Measurements from ENCODE around the gene METTL22. TPM values are rescaled to one million over a fixed set of nuclear protein-coding genes. Genes with fewer than 3 reads are reported as not detected.

Gene METTL22
- total and polyA plus RNA-seq, 2 donors (not counting 1 experiment from before 2014, with no cell fraction given): 49.5 to 62.9 TPM

GRCh38 chr16:8683640-8684039 lies 62.1 kb downstream of the METTL22 start:
- no peak for ATAC-seq (ENCODE audit: low read depth)
- Histone ChIP-seq H2AFZ (ENCODE audit: insufficient read depth, low read depth, low read length, poor library complexity, severe bottlenecking) (no peak overlapping the region), H3K9ac (ENCODE audit: low read length) (no peak overlapping the region), H3K27ac (ENCODE audit: low read length in 2 of 2) (no peak overlapping the region), H3K4me3 (ENCODE audit: control extremely low read depth in 1 of 5, extremely low read depth in 1 of 5, insufficient read depth in 1 of 5, low read depth in 2 of 5, low read length in 4 of 5) (no peak overlapping the region), H3K27me3 (replicated peaks in 1 of 4; ENCODE audit: control extremely low read depth in 1 of 4, control insufficient read depth in 3 of 4, insufficient read depth in 4 of 4, low read length in 3 of 4) (no peaks in the 10 kb centered on the region), H3K36me3 (replicated peaks in 1 of 2; ENCODE audit: control extremely low read depth in 1 of 2, control insufficient read depth in 1 of 2, extremely low read depth in 1 of 2, insufficient read depth in 2 of 2, low read length in 1 of 2) (peaks cover 0 to 3% of the 10 kb centered on the region in 2 experiments), H3K79me2 (ENCODE audit: control insufficient read depth, insufficient read depth, low read length) (peaks cover 66% of the 10 kb centered on the region), H3K4me1 (ENCODE audit: control insufficient read depth in 2 of 2, insufficient read depth in 2 of 2, low read length in 2 of 2) (no peaks in the 10 kb centered on the region), H3K9me3 (ENCODE audit: control extremely low read depth in 1 of 3, control insufficient read depth in 2 of 3, insufficient read depth in 1 of 3, low read length in 2 of 3) (peaks cover 0 to 23% (median 8%) of the 10 kb centered on the region in 3 donors), H3K4me2 (replicated peaks; ENCODE audit: low read depth, low read length, poor library complexity, severe bottlenecking) (no peak overlapping the region), H4K20me1 (ENCODE audit: control insufficient read depth, insufficient read depth, low read length, poor library complexity, severe bottlenecking) (peaks cover 34% of the 10 kb centered on the region)
- TF ChIP-seq EZH2 (IDR thresholded peaks at IDR 0.05; ENCODE audit: borderline replicate concordance, insufficient read depth, low read depth, low read length, poor library complexity, severe bottlenecking) (no peak), CTCF (IDR thresholded peaks at IDR 0.05) (no peak)
- intact Hi-C loops (cut with micrococcal nuclease): no loop called here
- Mint-ChIP-seq H3K4me1 (peaks cover 32% of the 10 kb centered on the region), H3K9me3 (ENCODE audit: insufficient read depth) (peaks cover 2% of the 10 kb centered on the region), H3K27ac (no peak overlapping the region), H3K27me3 (no peaks in the 10 kb centered on the region), H3K4me3 (no peak overlapping the region)
- POLR2A ChIA-PET: no interaction called here
- no peak for DNase-seq
- CTCF ChIA-PET: interaction anchor here (1.1 kb wide), 1 partner anchor 9 kb away, joined by 3 read pairs; no protein-coding TSS in a partner anchor
- WGBS (ENCODE audit: insufficient coverage): 83% methylated on average over 4 of the region's 4 CpGs

GRCh38 chr16:8685617-8686016 lies 64.1 kb downstream of the METTL22 start:
- ChIA-PET POLR2A (no interaction called here), CTCF (no interaction called here)
- Histone ChIP-seq H3K27me3 (replicated peaks in 1 of 4; ENCODE audit: control extremely low read depth in 1 of 4, control insufficient read depth in 3 of 4, insufficient read depth in 4 of 4, low read length in 3 of 4) (no peaks in the 10 kb centered on the region), H3K4me2 (replicated peaks; ENCODE audit: low read depth, low read length, poor library complexity, severe bottlenecking) (no peak overlapping the region), H3K79me2 (ENCODE audit: control insufficient read depth, insufficient read depth, low read length) (peaks cover 68% of the 10 kb centered on the region), H3K4me1 (ENCODE audit: control insufficient read depth in 2 of 2, insufficient read depth in 2 of 2, low read length in 2 of 2) (no peaks in the 10 kb centered on the region), H3K9me3 (ENCODE audit: control extremely low read depth in 1 of 3, control insufficient read depth in 2 of 3, insufficient read depth in 1 of 3, low read length in 2 of 3) (peaks cover 0 to 18% (median 14%) of the 10 kb centered on the region in 3 donors), H4K20me1 (ENCODE audit: control insufficient read depth, insufficient read depth, low read length, poor library complexity, severe bottlenecking) (peaks cover 26% of the 10 kb centered on the region), H3K27ac (ENCODE audit: low read length in 2 of 2) (no peak overlapping the region), H3K9ac (ENCODE audit: low read length) (no peak overlapping the region), H3K4me3 (ENCODE audit: control extremely low read depth in 1 of 5, extremely low read depth in 1 of 5, insufficient read depth in 1 of 5, low read depth in 2 of 5, low read length in 4 of 5) (no peak overlapping the region), H2AFZ (ENCODE audit: insufficient read depth, low read depth, low read length, poor library complexity, severe bottlenecking) (no peak overlapping the region), H3K36me3 (replicated peaks in 1 of 2; ENCODE audit: control extremely low read depth in 1 of 2, control insufficient read depth in 1 of 2, extremely low read depth in 1 of 2, insufficient read depth in 2 of 2, low read length in 1 of 2) (no peaks in the 10 kb centered on the region)
- no peaks in the 10 kb centered on the region for H3K27me3 Mint-ChIP-seq
- no peak overlapping the region for H3K4me3 Mint-ChIP-seq
- 100% methylated on average over 1 of the region's 3 CpGs for WGBS (ENCODE audit: insufficient coverage)
- no peak overlapping the region for H3K27ac Mint-ChIP-seq
- peaks cover 25% of the 10 kb centered on the region for H3K4me1 Mint-ChIP-seq
- DNase-seq: no peak
- no peak for TF ChIP-seq CTCF (IDR thresholded peaks at IDR 0.05)
- no peak for TF ChIP-seq EZH2 (IDR thresholded peaks at IDR 0.05; ENCODE audit: borderline replicate concordance, insufficient read depth, low read depth, low read length, poor library complexity, severe bottlenecking)
- peaks cover 5% of the 10 kb centered on the region for H3K9me3 Mint-ChIP-seq (ENCODE audit: insufficient read depth)
- ATAC-seq (ENCODE audit: low read depth): no peak
- intact Hi-C loops (cut with micrococcal nuclease): no loop called here

Data from B cell (primary cell).